ENCODE results near the gene BCAT1.

Gene BCAT1

DNA sequence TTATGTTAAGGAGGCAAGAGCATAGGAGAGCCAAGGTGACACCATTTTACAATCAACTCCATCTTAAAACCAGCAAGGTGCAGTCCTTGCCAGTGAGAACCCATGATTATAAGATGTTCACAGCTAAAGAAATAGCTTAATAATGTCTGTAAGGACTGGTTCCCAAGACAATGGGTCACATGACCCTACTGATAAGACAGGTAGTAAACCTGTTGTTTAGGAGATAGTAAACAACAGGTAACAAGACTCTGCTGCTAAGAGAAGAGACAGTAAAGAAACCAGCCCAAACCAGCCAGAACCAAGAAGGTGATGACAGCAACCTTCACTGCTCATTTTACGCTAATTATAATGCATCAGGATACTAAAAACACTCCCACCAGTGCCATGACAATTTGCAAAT lies 23.2 kb upstream of the BCAT1 start:
- Histone ChIP-seq H2BK5ac (ENCODE audit: low read depth, low read length, poor library complexity, severe bottlenecking) (no peak overlapping the region), H3K9me3 (ENCODE audit: control insufficient read depth, low read length) (peaks cover 4% of the 10 kb centered on the region), H3K4ac (ENCODE audit: low read depth in 1 of 2, low read length in 2 of 2) (no peak overlapping the region), H3K4me1 (ENCODE audit: control insufficient read depth, insufficient read depth, low read depth, low read length) (no peaks in the 10 kb centered on the region), H2AK5ac (ENCODE audit: low read length, severe bottlenecking) (no peak overlapping the region), H3K18ac (ENCODE audit: low read depth in 1 of 2, low read length in 2 of 2) (no peak overlapping the region), H3K27ac (ENCODE audit: low read length, poor library complexity, severe bottlenecking) (no peak overlapping the region), H3K23ac (ENCODE audit: low read length in 2 of 2) (no peak overlapping the region), H4K91ac (ENCODE audit: low read length) (no peak overlapping the region), H2BK12ac (ENCODE audit: low read length in 2 of 2) (no peak overlapping the region), H3K36me3 (ENCODE audit: control insufficient read depth in 1 of 2, insufficient read depth in 2 of 2, low read depth in 1 of 2, low read length in 2 of 2) (no peaks in the 10 kb centered on the region), H4K8ac (ENCODE audit: low read length) (no peak overlapping the region), H3K14ac (ENCODE audit: low read length in 2 of 2) (no peak overlapping the region), H3K27me3 (ENCODE audit: control insufficient read depth in 1 of 2, insufficient read depth in 1 of 2, low read length in 2 of 2) (no peaks in the 10 kb centered on the region), H3K4me3 (ENCODE audit: insufficient read depth in 1 of 2, low read depth in 1 of 2, low read length in 2 of 2) (no peak overlapping the region), H2AFZ (ENCODE audit: low read depth, low read length) (no peak overlapping the region), H2BK120ac (ENCODE audit: low read depth, low read length) (no peak overlapping the region), H3K4me2 (ENCODE audit: low read length, poor library complexity, severe bottlenecking) (no peak overlapping the region), H3K79me1 (replicated peaks; ENCODE audit: low read length, poor library complexity, severe bottlenecking) (no peaks in the 10 kb centered on the region), H3K9ac (ENCODE audit: low read length) (no peak overlapping the region), H2BK15ac (ENCODE audit: low read depth, poor library complexity, severe bottlenecking) (no peak overlapping the region)
- DNase-seq: no peak
- 86% methylated on average over 1 of the region's 1 CpG for WGBS

DNA sequence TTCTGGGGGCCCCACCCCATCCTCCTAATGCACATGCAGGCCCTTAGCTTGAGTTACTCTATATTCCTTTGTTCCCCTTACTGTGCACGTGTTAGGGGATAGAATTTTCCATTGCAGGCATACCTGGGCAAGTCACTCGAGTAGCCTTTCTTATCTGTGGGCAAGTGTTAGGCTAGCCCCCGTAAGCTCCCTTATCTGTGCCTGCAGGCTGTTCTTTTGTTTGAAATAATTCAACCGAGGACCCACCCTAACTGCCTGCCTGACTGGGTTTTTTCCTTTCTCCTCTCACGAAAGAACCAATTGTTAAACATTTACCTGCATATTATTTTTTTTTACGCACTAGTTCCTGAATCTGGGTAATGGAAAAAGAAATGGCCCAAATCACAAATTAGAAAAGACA lies 21.3 kb upstream of the BCAT1 start:
- Histone ChIP-seq H2AK5ac (ENCODE audit: low read length, severe bottlenecking) (no peak overlapping the region), H3K79me1 (replicated peaks; ENCODE audit: low read length, poor library complexity, severe bottlenecking) (no peaks in the 10 kb centered on the region), H3K9me3 (ENCODE audit: control insufficient read depth, low read length) (peaks cover 4% of the 10 kb centered on the region), H3K4me2 (ENCODE audit: low read length, poor library complexity, severe bottlenecking) (no peak overlapping the region), H3K23ac (ENCODE audit: low read length in 2 of 2) (no peak overlapping the region), H3K9ac (ENCODE audit: low read length) (no peak overlapping the region), H3K4ac (ENCODE audit: low read depth in 1 of 2, low read length in 2 of 2) (no peak overlapping the region), H4K91ac (ENCODE audit: low read length) (no peak overlapping the region), H2BK15ac (ENCODE audit: low read depth, poor library complexity, severe bottlenecking) (no peak overlapping the region), H2BK120ac (ENCODE audit: low read depth, low read length) (no peak overlapping the region), H3K14ac (ENCODE audit: low read length in 2 of 2) (no peak overlapping the region), H3K18ac (ENCODE audit: low read depth in 1 of 2, low read length in 2 of 2) (no peak overlapping the region), H2AFZ (ENCODE audit: low read depth, low read length) (no peak overlapping the region), H3K4me1 (ENCODE audit: control insufficient read depth, insufficient read depth, low read depth, low read length) (no peaks in the 10 kb centered on the region), H3K27ac (ENCODE audit: low read length, poor library complexity, severe bottlenecking) (no peak overlapping the region), H3K27me3 (ENCODE audit: control insufficient read depth in 1 of 2, insufficient read depth in 1 of 2, low read length in 2 of 2) (no peaks in the 10 kb centered on the region), H4K8ac (ENCODE audit: low read length) (no peak overlapping the region), H3K4me3 (ENCODE audit: insufficient read depth in 1 of 2, low read depth in 1 of 2, low read length in 2 of 2) (no peak overlapping the region), H2BK12ac (ENCODE audit: low read length in 2 of 2) (no peak overlapping the region), H3K36me3 (ENCODE audit: control insufficient read depth in 1 of 2, insufficient read depth in 2 of 2, low read depth in 1 of 2, low read length in 2 of 2) (no peaks in the 10 kb centered on the region), H2BK5ac (ENCODE audit: low read depth, low read length, poor library complexity, severe bottlenecking) (no peak overlapping the region)
- no peak for DNase-seq
- 73% methylated on average over 4 of the region's 6 CpGs for WGBS

GRCh38 chr12:24966951-24967564 lies 18.2 kb upstream of the BCAT1 start:
- Histone ChIP-seq H3K9me3 (ENCODE audit: control insufficient read depth, low read length) (peaks cover 14% of the 10 kb centered on the region), H2AK5ac (ENCODE audit: low read length, severe bottlenecking) (no peak overlapping the region), H3K27me3 (ENCODE audit: control insufficient read depth in 1 of 2, insufficient read depth in 1 of 2, low read length in 2 of 2) (no peaks in the 10 kb centered on the region), H2AFZ (ENCODE audit: low read depth, low read length) (no peak overlapping the region), H3K4me1 (ENCODE audit: control insufficient read depth, insufficient read depth, low read depth, low read length) (no peaks in the 10 kb centered on the region), H3K9ac (ENCODE audit: low read length) (no peak overlapping the region), H2BK120ac (ENCODE audit: low read depth, low read length) (no peak overlapping the region), H4K8ac (ENCODE audit: low read length) (no peak overlapping the region), H3K23ac (ENCODE audit: low read length in 2 of 2) (no peak overlapping the region), H2BK5ac (ENCODE audit: low read depth, low read length, poor library complexity, severe bottlenecking) (no peak overlapping the region), H2BK12ac (ENCODE audit: low read length in 2 of 2) (no peak overlapping the region), H3K27ac (ENCODE audit: low read length, poor library complexity, severe bottlenecking) (no peak overlapping the region), H3K4me2 (ENCODE audit: low read length, poor library complexity, severe bottlenecking) (no peak overlapping the region), H4K91ac (ENCODE audit: low read length) (no peak overlapping the region), H2BK15ac (ENCODE audit: low read depth, poor library complexity, severe bottlenecking) (peak overlapping the region; percentile 52), H3K36me3 (ENCODE audit: control insufficient read depth in 1 of 2, insufficient read depth in 2 of 2, low read depth in 1 of 2, low read length in 2 of 2) (no peaks in the 10 kb centered on the region), H3K18ac (ENCODE audit: low read depth in 1 of 2, low read length in 2 of 2) (no peak overlapping the region), H3K14ac (ENCODE audit: low read length in 2 of 2) (no peak overlapping the region), H3K79me1 (replicated peaks; ENCODE audit: low read length, poor library complexity, severe bottlenecking) (no peaks in the 10 kb centered on the region), H3K4me3 (ENCODE audit: insufficient read depth in 1 of 2, low read depth in 1 of 2, low read length in 2 of 2) (no peak overlapping the region), H3K4ac (ENCODE audit: low read depth in 1 of 2, low read length in 2 of 2) (no peak overlapping the region)
- no peak for DNase-seq
- 96% methylated on average over 15 of the region's 15 CpGs for WGBS

DNA sequence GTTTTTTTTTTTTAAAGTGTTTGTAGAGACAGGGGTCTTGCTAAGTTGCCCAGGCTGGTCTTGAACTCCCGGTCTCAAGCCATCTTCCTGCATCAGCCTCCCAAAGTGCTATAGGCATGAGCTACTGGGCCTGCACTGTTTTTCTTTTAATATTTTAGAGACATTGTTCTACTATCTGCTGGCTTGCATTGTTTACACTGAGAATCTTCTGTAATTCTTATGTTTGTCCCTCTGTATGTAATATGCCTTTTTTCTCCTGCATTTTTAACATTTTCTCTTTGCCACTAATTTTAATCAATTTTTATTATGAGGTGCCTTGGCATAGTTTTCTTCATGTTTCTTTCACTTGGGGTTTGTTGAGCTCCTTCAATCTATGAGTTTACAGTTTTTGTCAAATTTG lies 15.4 kb upstream of the BCAT1 start:
- H3K36me3 ChIP-seq (ENCODE audit: control insufficient read depth in 1 of 2, insufficient read depth in 2 of 2, low read depth in 1 of 2, low read length in 2 of 2): no peaks in the 10 kb centered on the region
- peaks cover 10% of the 10 kb centered on the region for H3K9me3 ChIP-seq (ENCODE audit: control insufficient read depth, low read length)
- H4K91ac ChIP-seq (ENCODE audit: low read length): no peak overlapping the region
- H2AK5ac ChIP-seq (ENCODE audit: low read length, severe bottlenecking): no peak overlapping the region
- no peak overlapping the region for H3K4me2 ChIP-seq (ENCODE audit: low read length, poor library complexity, severe bottlenecking)
- no peak overlapping the region for H3K14ac ChIP-seq (ENCODE audit: low read length in 2 of 2)
- H2BK120ac ChIP-seq (ENCODE audit: low read depth, low read length): no peak overlapping the region
- no peak overlapping the region for H3K27ac ChIP-seq (ENCODE audit: low read length, poor library complexity, severe bottlenecking)
- no peaks in the 10 kb centered on the region for H3K27me3 ChIP-seq (ENCODE audit: control insufficient read depth in 1 of 2, insufficient read depth in 1 of 2, low read length in 2 of 2)
- H3K9ac ChIP-seq (ENCODE audit: low read length): no peak overlapping the region
- H2BK5ac ChIP-seq (ENCODE audit: low read depth, low read length, poor library complexity, severe bottlenecking): no peak overlapping the region
- no peak overlapping the region for H2BK15ac ChIP-seq (ENCODE audit: low read depth, poor library complexity, severe bottlenecking)
- H2AFZ ChIP-seq (ENCODE audit: low read depth, low read length): no peak overlapping the region
- H4K8ac ChIP-seq (ENCODE audit: low read length): no peak overlapping the region
- 100% methylated on average over 1 of the region's 1 CpG for WGBS
- no peak overlapping the region for H3K4ac ChIP-seq (ENCODE audit: low read depth in 1 of 2, low read length in 2 of 2)
- H3K23ac ChIP-seq (ENCODE audit: low read length in 2 of 2): no peak overlapping the region
- no peak overlapping the region for H2BK12ac ChIP-seq (ENCODE audit: low read length in 2 of 2)
- no peaks in the 10 kb centered on the region for H3K4me1 ChIP-seq (ENCODE audit: control insufficient read depth, insufficient read depth, low read depth, low read length)
- no peak overlapping the region for H3K4me3 ChIP-seq (ENCODE audit: insufficient read depth in 1 of 2, low read depth in 1 of 2, low read length in 2 of 2)
- no peak for DNase-seq
- H3K79me1 ChIP-seq (replicated peaks; ENCODE audit: low read length, poor library complexity, severe bottlenecking): no peaks in the 10 kb centered on the region
- no peak overlapping the region for H3K18ac ChIP-seq (ENCODE audit: low read depth in 1 of 2, low read length in 2 of 2)

Data from mesenchymal stem cell (in vitro differentiated cells and primary cell).